ENCODE data around the gene RUBCN.

RUBCN gene

DNA sequence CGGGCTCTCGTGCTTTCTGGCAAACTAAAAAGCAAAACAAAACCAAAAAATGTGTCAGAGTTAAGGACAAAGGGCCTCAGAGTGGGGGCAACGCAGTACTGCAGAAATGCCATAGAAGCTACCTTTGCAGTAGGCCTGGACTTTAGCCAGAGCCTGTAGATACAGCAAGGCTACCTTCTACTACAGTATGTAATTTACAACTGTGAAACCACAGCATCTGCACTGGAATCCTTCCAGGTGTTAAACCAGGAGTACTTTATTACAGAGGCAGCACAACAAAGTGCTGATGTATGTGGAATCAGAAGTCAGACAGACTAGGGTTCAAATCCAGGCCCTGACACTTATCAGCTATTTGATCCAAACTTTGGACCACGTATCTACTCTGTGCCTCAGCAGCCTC, 34.9 kb downstream of the RUBCN start:
- H2AFZ ChIP-seq (ENCODE audit: insufficient read depth, low read length, poor library complexity), result no peak overlapping the region
- H3K27me3 ChIP-seq (ENCODE audit: insufficient read depth, low read length), result no peaks in the 10 kb centered on the region
- no peak overlapping the region for H4K12ac ChIP-seq (ENCODE audit: low read depth, low read length)
- H3K4ac ChIP-seq (ENCODE audit: low read depth, low read length), result no peak overlapping the region
- H3K27ac ChIP-seq (ENCODE audit: low read depth, low read length), result no peak overlapping the region
- H3K14ac ChIP-seq (ENCODE audit: low read length), result no peak overlapping the region
- H3K23ac ChIP-seq (ENCODE audit: low read length), result no peak overlapping the region
- H4K91ac ChIP-seq (ENCODE audit: low read depth, low read length), result no peak overlapping the region
- no peak overlapping the region for H2BK12ac ChIP-seq (ENCODE audit: low read length)
- no peak overlapping the region for H3K18ac ChIP-seq (ENCODE audit: low read length)
- no peak for DNase-seq
- H2AK5ac ChIP-seq (ENCODE audit: low read length), result no peak overlapping the region
- H3K4me2 ChIP-seq (ENCODE audit: low read length), result no peak overlapping the region
- H2BK5ac ChIP-seq (ENCODE audit: low read depth, low read length, poor library complexity), result no peak overlapping the region
- no CpG with 5 or more reads among the region's 4 CpGs for WGBS (ENCODE audit: extremely low coverage, insufficient coverage, insufficient read length)
- no peaks in the 10 kb centered on the region for H3K79me2 ChIP-seq (ENCODE audit: control insufficient read depth, insufficient read depth, low read length, poor library complexity)
- no peak overlapping the region for H4K8ac ChIP-seq (ENCODE audit: low read depth, low read length)
- H2BK120ac ChIP-seq (ENCODE audit: insufficient read depth, low read length, poor library complexity), result no peak overlapping the region
- no peak overlapping the region for H3K4me3 ChIP-seq (ENCODE audit: low read depth, low read length)
- no peak overlapping the region for H3K9ac ChIP-seq (ENCODE audit: low read length)
- H3K9me3 ChIP-seq (ENCODE audit: insufficient read depth, low read depth, low read length), result peaks cover 2% of the 10 kb centered on the region
- H3K79me1 ChIP-seq (ENCODE audit: low read length), result no peaks in the 10 kb centered on the region
- no peaks in the 10 kb centered on the region for H3K4me1 ChIP-seq (ENCODE audit: control insufficient read depth in 1 of 2, insufficient read depth in 2 of 2, low read length in 2 of 2)
- H3K36me3 ChIP-seq (ENCODE audit: control insufficient read depth in 1 of 2, insufficient read depth in 2 of 2, low read length in 2 of 2), result peaks cover 29 to 35% of the 10 kb centered on the region in 2 experiments

- H2AK5ac ChIP-seq (ENCODE audit: low read length), result no peak overlapping the region
- H3K79me2 ChIP-seq (ENCODE audit: control insufficient read depth, insufficient read depth, low read length, poor library complexity), result no peaks in the 10 kb centered on the region
- H3K27me3 ChIP-seq (ENCODE audit: insufficient read depth, low read length), result no peaks in the 10 kb centered on the region
- no peaks in the 10 kb centered on the region for H3K79me1 ChIP-seq (ENCODE audit: low read length)
- H4K8ac ChIP-seq (ENCODE audit: low read depth, low read length), result no peak overlapping the region
- no peak for DNase-seq
- no peak overlapping the region for H3K4me2 ChIP-seq (ENCODE audit: low read length)
- no peak overlapping the region for H2BK120ac ChIP-seq (ENCODE audit: insufficient read depth, low read length, poor library complexity)
- H3K27ac ChIP-seq (ENCODE audit: low read depth, low read length), result no peak overlapping the region
- no peaks in the 10 kb centered on the region for H3K4me1 ChIP-seq (ENCODE audit: control insufficient read depth in 1 of 2, insufficient read depth in 2 of 2, low read length in 2 of 2)
- no peak overlapping the region for H3K4ac ChIP-seq (ENCODE audit: low read depth, low read length)
- peaks cover 30 to 35% of the 10 kb centered on the region in 2 experiments for H3K36me3 ChIP-seq (ENCODE audit: control insufficient read depth in 1 of 2, insufficient read depth in 2 of 2, low read length in 2 of 2)
- no peak overlapping the region for H2BK5ac ChIP-seq (ENCODE audit: low read depth, low read length, poor library complexity)
- no peak overlapping the region for H4K91ac ChIP-seq (ENCODE audit: low read depth, low read length)
- H3K9ac ChIP-seq (ENCODE audit: low read length), result no peak overlapping the region
- H2AFZ ChIP-seq (ENCODE audit: insufficient read depth, low read length, poor library complexity), result no peak overlapping the region
- no peak overlapping the region for H3K14ac ChIP-seq (ENCODE audit: low read length)
- no peak overlapping the region for H3K4me3 ChIP-seq (ENCODE audit: low read depth, low read length)
- H4K12ac ChIP-seq (ENCODE audit: low read depth, low read length), result no peak overlapping the region
- no peak overlapping the region for H3K23ac ChIP-seq (ENCODE audit: low read length)
- H3K18ac ChIP-seq (ENCODE audit: low read length), result no peak overlapping the region
- peaks cover 2% of the 10 kb centered on the region for H3K9me3 ChIP-seq (ENCODE audit: insufficient read depth, low read depth, low read length)
- WGBS (ENCODE audit: extremely low coverage, insufficient coverage, insufficient read length), result no CpG with 5 or more reads among the region's 9 CpGs
- no peak overlapping the region for H2BK12ac ChIP-seq (ENCODE audit: low read length)
These were observed 36.6 kb downstream of the RUBCN start for GRCh38 chr3:197700095-197700494.

DNA sequence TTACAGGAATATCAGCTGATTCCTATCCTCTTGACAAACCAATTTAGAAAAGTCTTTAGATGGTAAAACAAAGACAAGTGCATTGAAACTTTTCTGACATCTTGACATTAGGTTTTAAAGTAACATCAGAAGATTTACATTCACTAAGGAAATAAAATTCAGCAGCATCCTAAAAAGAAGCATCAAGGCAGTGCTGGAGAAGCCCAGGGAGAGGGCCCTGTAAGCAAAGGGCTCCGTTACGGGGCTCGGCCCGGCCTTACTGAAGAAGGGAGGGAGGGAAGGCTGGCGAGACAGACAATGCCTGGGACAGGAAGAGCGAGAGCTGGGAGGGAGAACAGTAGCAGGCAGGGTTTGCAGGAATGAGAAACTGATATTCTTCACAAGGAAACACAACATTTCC, 39.3 kb downstream of the RUBCN start:
- H4K8ac ChIP-seq (ENCODE audit: low read depth, low read length), result no peak overlapping the region
- no peak for DNase-seq
- H3K14ac ChIP-seq (ENCODE audit: low read length), result no peak overlapping the region
- no peak overlapping the region for H4K91ac ChIP-seq (ENCODE audit: low read depth, low read length)
- peaks cover 2% of the 10 kb centered on the region for H3K9me3 ChIP-seq (ENCODE audit: insufficient read depth, low read depth, low read length)
- no peak overlapping the region for H3K4ac ChIP-seq (ENCODE audit: low read depth, low read length)
- no peaks in the 10 kb centered on the region for H3K27me3 ChIP-seq (ENCODE audit: insufficient read depth, low read length)
- no peak overlapping the region for H3K18ac ChIP-seq (ENCODE audit: low read length)
- no peaks in the 10 kb centered on the region for H3K4me1 ChIP-seq (ENCODE audit: control insufficient read depth in 1 of 2, insufficient read depth in 2 of 2, low read length in 2 of 2)
- H3K27ac ChIP-seq (ENCODE audit: low read depth, low read length), result no peak overlapping the region
- no peak overlapping the region for H3K4me3 ChIP-seq (ENCODE audit: low read depth, low read length)
- H2BK5ac ChIP-seq (ENCODE audit: low read depth, low read length, poor library complexity), result no peak overlapping the region
- no peak overlapping the region for H3K4me2 ChIP-seq (ENCODE audit: low read length)
- no peak overlapping the region for H2BK12ac ChIP-seq (ENCODE audit: low read length)
- H2AFZ ChIP-seq (ENCODE audit: insufficient read depth, low read length, poor library complexity), result no peak overlapping the region
- WGBS (ENCODE audit: extremely low coverage, insufficient coverage, insufficient read length), result no CpG with 5 or more reads among the region's 6 CpGs
- H3K36me3 ChIP-seq (ENCODE audit: control insufficient read depth in 1 of 2, insufficient read depth in 2 of 2, low read length in 2 of 2), result peaks cover 21 to 29% of the 10 kb centered on the region in 2 experiments
- no peak overlapping the region for H2AK5ac ChIP-seq (ENCODE audit: low read length)
- no peaks in the 10 kb centered on the region for H3K79me2 ChIP-seq (ENCODE audit: control insufficient read depth, insufficient read depth, low read length, poor library complexity)
- H3K79me1 ChIP-seq (ENCODE audit: low read length), result no peaks in the 10 kb centered on the region
- H2BK120ac ChIP-seq (ENCODE audit: insufficient read depth, low read length, poor library complexity), result no peak overlapping the region
- H4K12ac ChIP-seq (ENCODE audit: low read depth, low read length), result no peak overlapping the region
- no peak overlapping the region for H3K9ac ChIP-seq (ENCODE audit: low read length)
- H3K23ac ChIP-seq (ENCODE audit: low read length), result no peak overlapping the region

DNA sequence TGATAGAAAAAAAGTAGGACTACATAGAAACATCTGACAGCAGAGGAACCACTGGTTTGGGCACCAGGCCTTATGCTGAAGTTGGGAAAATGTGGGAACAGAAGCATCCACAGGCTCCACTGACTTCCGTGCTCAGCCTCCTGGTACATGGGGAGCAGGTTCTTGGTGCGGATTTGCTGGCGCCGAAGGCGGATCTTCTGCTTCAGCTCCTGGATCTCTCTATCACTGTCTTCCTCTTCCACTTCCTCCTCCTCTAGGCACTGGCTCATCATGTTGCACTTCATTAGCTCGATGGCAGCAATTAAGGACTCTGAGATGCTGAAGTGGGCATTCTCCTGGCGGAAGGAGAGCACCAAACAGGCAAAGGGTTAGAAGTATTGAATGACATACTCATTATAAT, 42.5 kb downstream of the RUBCN start:
- no peak overlapping the region for H3K18ac ChIP-seq (ENCODE audit: low read length)
- no peak overlapping the region for H2BK5ac ChIP-seq (ENCODE audit: low read depth, low read length, poor library complexity)
- no peak overlapping the region for H2AK5ac ChIP-seq (ENCODE audit: low read length)
- H3K23ac ChIP-seq (ENCODE audit: low read length), result no peak overlapping the region
- H4K91ac ChIP-seq (ENCODE audit: low read depth, low read length), result no peak overlapping the region
- H3K4me3 ChIP-seq (ENCODE audit: low read depth, low read length), result no peak overlapping the region
- no peaks in the 10 kb centered on the region for H3K27me3 ChIP-seq (ENCODE audit: insufficient read depth, low read length)
- H2BK12ac ChIP-seq (ENCODE audit: low read length), result no peak overlapping the region
- no peak overlapping the region for H2BK120ac ChIP-seq (ENCODE audit: insufficient read depth, low read length, poor library complexity)
- H3K79me1 ChIP-seq (ENCODE audit: low read length), result no peaks in the 10 kb centered on the region
- no peaks in the 10 kb centered on the region for H3K4me1 ChIP-seq (ENCODE audit: control insufficient read depth in 1 of 2, insufficient read depth in 2 of 2, low read length in 2 of 2)
- H3K9ac ChIP-seq (ENCODE audit: low read length), result no peak overlapping the region
- no peaks in the 10 kb centered on the region for H3K79me2 ChIP-seq (ENCODE audit: control insufficient read depth, insufficient read depth, low read length, poor library complexity)
- no peak overlapping the region for H3K14ac ChIP-seq (ENCODE audit: low read length)
- no peak overlapping the region for H2AFZ ChIP-seq (ENCODE audit: insufficient read depth, low read length, poor library complexity)
- no peak overlapping the region for H4K8ac ChIP-seq (ENCODE audit: low read depth, low read length)
- WGBS (ENCODE audit: extremely low coverage, insufficient coverage, insufficient read length), result no CpG with 5 or more reads among the region's 7 CpGs
- no peak overlapping the region for H3K4me2 ChIP-seq (ENCODE audit: low read length)
- no peak for DNase-seq
- no peak overlapping the region for H3K27ac ChIP-seq (ENCODE audit: low read depth, low read length)
- peaks cover 2% of the 10 kb centered on the region for H3K9me3 ChIP-seq (ENCODE audit: insufficient read depth, low read depth, low read length)
- peaks cover 17% of the 10 kb centered on the region in 2 experiments for H3K36me3 ChIP-seq (ENCODE audit: control insufficient read depth in 1 of 2, insufficient read depth in 2 of 2, low read length in 2 of 2)
- no peak overlapping the region for H3K4ac ChIP-seq (ENCODE audit: low read depth, low read length)
- no peak overlapping the region for H4K12ac ChIP-seq (ENCODE audit: low read depth, low read length)
